ENCODE measurements around the gene ROBO1.
"Not testable (repeated sequence)": the region's sequence is repeated elsewhere in the genome, so short reads cannot be mapped to it uniquely, and the experiment has no call there.

The ROBO1 gene

DNA sequence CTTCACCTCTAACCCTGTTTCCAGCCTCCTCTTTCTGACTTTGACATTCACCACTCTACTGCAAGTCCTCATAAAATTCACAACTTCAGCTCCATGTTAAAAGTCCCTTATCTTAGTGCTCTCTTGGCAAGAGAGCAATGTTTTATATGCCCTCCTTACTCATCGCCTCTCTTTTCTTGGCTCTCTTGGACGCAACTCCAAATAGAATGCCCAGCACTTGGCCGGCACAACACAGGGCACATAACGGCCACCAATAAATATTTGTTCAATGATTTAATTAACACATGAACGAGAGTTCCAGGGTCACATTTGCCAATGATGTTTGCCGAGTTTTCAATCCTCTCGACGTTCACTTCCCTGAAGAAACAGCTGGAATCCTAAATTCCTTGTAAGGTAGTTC is 401.4 kb downstream of the ROBO1 start:
- no peak for DNase-seq

- no peak for DNase-seq
Observed at GRCh38 chr3:79364784-79365183, 403.0 kb downstream of the ROBO1 start.

GRCh38 chr3:79362571-79363270 is 405.1 kb downstream of the ROBO1 start:
- DNase-seq: no peak

GRCh38 chr3:79361748-79362378 is 405.9 kb downstream of the ROBO1 start:
- no peak for DNase-seq

- DNase-seq: no peak
Observed at GRCh38 chr3:79358327-79358726, 409.5 kb downstream of the ROBO1 start.

DNA sequence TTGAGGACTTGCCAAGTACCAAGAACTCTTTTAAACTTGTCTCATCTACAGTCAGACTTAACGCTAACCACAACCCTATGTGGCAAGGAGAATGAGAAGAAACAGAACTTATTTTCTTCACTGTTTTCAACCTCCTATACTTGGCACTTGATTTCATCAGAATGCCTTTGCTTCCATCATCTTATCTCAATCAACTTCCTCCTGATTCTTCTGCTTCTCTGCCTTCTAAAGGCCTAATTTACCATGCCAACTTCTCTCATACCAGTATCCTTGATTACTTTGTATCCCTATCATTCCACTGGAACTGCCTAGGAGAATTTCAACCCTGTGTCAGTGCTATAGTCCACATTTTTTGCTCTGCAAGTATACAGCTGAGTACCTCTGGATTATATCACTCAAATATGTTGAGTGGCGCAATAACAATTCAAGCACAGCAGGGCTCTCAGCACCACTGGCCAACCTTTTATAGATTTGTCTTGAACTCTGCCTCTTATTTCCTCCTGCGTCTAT is 413.6 kb downstream of the ROBO1 start:
- DNase-seq: no peak

DNA sequence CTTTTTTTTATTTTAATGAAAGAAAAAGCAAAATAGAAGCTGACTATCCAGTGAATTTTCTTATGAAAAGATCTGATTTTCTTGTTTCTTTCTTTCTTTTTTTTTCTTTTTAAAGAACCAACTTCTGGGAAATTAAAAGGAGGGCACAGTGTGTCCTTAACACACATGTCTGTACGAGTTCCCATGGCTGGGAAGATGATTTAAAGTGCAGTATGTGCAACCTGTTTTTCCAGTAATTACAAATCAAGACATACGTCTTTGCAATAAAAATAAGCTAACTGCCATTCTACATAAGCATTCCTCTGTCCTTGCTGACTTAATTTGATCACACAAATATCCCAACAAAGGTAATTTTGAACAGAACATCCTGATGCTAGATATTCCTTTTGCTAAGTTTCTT is 416.1 kb downstream of the ROBO1 start:
- DNase-seq: no peak

- DNase-seq: no peak
Observed at GRCh38 chr3:79344876-79345871, 422.6 kb downstream of the ROBO1 start.

DNA sequence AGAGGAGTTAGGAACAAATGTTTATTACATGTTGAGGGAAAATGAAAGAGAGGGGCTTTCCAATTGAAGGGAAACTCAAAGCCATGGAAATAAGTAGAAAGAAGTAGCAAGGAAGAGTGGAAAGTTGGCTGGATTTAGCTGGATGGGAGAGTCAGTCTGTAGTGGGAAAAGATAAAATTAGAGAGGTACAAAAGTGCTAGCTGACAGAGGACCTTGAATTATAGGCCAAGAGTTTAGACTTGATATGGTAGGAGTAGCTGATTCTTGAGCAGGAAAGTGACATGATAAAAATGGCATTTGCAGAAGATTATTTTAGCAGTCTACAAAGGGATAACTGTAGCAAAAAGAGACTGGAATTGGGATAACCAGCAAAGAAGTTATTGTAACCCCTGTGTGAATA is 425.8 kb downstream of the ROBO1 start:
- DNase-seq: no peak

DNA sequence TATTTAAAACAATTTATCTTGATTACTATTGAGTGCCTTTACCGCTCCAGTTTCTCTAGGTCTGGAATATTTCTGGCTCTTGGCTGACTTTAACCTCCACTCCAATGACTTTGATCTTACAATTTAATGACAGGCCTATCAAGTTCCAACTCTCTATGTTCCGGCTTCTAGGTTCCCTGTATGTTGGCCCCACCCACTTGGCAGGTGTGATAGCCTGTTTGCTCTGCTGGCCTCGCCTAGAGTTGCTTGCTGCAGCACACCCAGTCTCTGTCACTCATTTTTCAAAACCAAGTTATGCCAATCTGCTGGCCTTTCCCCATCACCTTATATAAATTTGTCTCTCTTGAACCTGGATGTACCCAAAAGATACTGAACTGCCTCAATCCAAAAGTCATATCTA is 428.0 kb downstream of the ROBO1 start:
- DNase-seq: no peak

DNA sequence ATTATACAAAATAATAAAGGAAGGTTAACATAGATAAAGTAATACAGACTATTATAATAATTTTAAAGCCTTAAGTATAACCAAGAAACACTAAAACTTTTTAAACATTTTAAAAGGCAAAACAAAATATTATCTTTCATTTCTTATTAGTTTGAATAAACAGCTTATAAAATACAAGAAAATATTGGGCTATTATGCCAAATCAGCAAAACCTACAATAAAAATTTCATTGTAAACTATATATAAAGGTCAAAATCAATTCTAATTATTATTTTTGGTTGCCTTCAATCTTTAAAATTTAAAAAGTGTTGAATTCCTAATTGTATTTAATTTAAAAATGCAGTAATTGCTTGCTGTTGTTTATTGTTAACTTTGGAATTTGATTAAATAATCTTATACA is 430.0 kb downstream of the ROBO1 start:
- no peak for DNase-seq

GRCh38 chr3:79329154-79329553 is 438.6 kb downstream of the ROBO1 start:
- no peak for DNase-seq

DNA sequence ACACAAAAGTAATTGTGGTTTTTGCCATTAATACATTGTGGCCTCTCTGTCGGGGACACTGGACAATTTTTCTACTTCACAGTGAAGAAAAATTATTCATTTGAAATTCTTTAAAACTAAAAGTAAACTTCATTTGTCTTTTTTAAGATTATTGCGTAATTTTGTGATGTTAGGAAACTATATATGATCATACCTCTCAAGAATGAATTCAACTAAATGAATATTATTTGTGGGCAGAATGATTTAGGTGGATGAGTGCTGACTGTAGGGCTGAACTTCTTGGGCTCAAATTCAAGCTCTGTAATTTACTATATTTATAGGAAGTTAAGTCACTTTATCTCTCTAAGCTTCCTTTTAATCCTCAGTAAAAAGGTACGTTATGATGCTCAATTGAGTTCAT is 441.2 kb downstream of the ROBO1 start:
- DNase-seq: no peak

DNA sequence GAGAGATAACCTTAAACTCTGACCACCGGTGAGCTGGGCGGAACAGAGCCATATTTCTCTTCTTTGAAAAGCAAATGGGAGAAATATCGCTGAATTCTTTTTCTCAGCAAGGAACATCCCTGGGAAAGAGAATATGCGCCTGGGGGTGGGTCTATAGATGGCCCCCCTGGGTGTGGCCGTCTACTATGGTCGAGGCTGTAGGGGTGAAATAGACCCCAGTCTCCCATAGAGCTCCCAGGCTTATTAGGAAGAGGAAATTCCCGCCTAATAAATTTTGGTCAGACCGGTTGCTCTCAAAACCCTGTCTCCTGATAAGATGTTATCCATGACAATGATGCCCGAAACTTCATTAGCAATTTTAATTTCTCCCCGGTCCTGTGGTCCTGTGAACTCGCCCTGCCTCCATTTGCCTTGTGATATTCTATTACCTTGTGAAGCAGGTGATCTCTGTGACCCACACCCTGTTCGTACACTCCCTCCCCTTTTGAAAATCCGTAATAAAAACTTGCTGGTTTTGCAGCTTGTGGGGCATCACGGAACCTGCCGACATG is 441.9 kb downstream of the ROBO1 start:
- DNase-seq: not testable (repeated sequence)

DNA sequence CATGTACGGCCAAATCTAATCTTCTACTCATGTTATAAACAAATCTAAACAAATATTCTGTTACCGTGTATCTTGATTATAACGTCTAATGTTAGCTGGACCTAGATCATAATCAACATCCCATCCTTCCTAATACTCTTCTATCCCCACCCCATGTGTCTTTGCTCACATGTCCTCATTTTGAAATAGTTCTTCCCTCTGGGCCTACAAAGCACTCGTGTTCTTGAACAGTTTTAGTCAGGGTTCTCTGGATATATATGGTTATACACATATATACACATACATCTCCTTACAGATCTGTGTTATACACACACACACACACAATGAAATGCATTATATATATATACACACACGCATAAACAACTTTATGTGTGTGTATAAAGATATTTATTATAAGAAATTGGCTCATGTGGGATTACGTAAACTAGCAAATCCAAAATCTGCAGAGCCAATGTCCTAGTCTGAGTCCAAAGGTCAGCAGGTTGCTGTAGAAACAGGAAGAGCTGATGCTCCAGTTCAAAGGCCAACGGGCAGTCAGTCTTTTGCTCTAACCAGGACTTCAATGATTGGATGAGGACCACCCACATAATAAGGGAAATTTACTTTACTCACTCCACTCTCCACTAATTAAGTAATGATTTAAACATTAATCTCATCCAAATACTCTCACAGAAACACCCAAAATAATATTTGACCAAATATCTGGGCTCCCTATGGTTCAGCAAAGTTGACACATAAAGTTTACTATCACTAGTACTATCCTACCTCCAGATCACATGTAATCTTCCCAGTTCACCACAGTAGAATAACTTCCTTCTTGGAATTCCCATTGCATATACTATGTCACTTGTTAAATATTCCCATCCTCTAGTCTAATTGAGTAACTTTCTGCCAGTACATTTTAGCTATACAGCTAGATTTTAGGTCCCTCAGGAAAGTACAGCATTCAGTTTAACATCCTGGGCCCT is 450.0 kb downstream of the ROBO1 start:
- no peak for DNase-seq

DNA sequence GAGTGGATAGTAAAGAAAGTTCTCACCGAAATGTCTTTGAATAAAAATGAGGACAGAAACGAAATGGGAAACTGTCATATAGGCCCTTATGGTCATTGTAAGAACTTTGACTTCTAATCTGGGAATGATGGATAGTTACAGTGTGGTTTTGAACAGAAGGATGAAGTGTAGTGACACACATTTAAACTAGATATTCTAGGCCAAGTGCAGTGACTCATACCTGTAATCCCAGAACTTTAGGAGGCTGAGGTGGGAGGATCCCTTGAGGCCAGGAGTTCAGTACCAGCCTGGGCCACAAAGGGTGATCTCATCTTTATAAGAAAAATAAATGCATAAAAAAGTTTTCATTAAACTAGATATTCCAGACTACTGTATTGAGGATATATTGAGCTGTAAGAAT is 452.8 kb downstream of the ROBO1 start:
- no peak for DNase-seq

- no peak for DNase-seq
Observed at GRCh38 chr3:79314544-79314943, 453.3 kb downstream of the ROBO1 start.

- no peak for DNase-seq
Observed at GRCh38 chr3:79310016-79310415, 457.8 kb downstream of the ROBO1 start.

DNA sequence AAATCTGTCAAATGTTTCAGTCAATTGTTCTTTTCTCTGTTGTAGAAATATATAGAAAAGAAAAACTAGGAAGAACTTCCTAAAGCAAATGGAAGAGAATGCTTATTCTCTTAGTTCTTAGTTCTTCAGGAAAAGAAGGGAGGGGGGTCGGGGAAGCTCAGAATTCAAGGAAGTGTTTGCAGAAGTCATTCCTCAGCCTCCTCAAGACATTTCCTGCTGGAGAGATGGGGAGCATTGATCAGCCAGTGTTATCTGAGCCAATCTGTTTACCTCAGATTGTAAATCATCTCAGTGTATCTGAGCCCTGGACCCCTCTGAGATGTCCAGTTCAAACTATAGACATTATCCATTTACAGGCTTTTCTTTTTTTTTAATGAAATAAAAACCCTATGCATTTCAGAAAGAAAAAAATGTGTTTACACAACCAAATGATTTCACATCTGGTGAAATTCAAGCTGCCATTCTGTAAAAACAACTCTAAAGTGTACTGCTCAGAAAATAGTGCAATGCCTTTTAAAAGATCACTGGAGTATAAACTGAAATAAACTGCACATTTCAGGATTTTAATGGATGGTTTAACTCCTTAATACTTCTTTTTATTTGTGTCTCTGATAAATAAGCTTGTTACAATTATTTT is 460.7 kb downstream of the ROBO1 start:
- DNase-seq: no peak

DNA sequence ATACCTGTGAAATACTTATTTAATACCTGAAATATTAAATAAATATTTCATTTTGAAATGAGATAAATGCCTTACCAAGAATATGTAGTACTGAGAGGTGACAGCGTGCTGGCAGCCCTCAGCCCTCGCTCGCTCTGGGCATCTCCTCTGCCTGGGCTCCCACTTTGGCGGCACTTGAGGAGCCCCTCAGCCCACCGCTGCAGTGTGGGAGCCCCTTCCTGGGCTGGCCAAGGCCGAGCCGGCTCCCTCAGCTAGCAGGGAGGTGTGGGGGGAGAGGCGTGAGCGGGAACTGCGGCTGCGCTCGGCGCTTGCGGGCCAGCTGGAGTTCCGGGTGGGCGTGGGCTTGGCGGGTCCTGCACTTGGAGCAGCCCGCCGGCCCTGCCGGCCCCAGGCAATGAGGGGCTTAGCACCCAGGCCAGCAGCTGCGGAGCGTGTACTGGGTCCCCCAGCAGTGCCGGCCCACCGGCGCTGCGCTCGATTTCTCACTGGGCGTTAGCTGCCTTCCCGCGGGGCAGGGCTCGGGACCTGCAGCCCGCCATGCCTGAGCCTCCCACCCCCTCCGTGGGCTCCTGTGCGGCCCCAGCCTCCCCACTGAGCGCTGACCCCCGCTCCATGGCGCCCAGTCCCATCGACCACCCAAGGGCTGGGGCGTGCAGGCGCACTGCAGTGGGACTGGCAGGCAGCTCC is 467.7 kb downstream of the ROBO1 start:
- not testable (repeated sequence) for DNase-seq

All from NCI-H187 (cell line).